Stimulated activated CD8-positive, alpha-beta memory T cell treated with anti-CD3 and anti-CD28 coated beads, Interleukin-15, amount 100 ng/mL, for 1 hour (primary cell): ENCODE data around the gene ST8SIA5.

Source experiments
- DNase-seq: peaks from one replicate; pipeline ENCODE4 v3.0.0-alpha.2; 2020; ENCODE audit warnings: low read depth

Gene ST8SIA5

DNA sequence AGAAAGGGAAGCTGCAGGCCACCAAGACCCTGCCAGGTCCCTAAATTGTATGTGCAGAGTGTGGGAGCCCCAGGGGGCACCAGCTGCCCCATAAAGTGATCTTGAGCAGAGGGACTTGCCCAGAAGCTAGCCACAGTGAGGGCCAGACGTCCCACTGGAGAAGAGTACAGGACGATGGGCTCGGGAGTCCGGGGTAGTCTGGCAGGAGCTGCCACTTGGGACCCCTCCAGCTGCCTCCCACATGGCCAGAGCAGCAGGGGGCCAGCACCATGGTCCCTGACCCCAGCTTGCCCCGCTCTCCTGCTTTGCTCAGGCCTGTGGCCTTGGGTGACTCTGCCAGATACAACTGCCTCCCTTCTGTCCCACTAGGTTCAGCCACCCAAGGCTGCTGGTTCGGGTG, 88.2 kb downstream of the ST8SIA5 start:
- DNase-seq: no peak

- no peak for DNase-seq
Measured at GRCh38 chr18:46668135-46668534, 88.7 kb downstream of the ST8SIA5 start.

DNA sequence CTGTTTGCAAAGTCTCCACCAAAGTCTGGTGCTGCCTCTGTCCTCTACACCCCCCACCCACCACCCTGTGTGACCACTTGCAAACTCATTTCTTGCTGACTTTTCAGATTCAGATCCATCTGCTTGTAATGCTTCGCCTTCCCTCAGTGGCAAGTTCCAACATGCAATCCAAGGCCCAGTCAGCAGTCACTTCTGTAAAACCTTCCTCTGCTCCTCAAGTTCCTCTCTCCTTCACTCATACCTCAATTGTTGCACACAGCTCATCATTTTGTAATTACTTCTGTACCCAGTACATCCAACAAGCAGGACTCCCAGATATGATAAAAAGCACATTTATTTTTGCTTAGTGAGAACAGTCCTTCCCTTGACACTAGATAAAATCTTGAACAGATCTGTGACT, 93.3 kb downstream of the ST8SIA5 start:
- DNase-seq: no peak

DNA sequence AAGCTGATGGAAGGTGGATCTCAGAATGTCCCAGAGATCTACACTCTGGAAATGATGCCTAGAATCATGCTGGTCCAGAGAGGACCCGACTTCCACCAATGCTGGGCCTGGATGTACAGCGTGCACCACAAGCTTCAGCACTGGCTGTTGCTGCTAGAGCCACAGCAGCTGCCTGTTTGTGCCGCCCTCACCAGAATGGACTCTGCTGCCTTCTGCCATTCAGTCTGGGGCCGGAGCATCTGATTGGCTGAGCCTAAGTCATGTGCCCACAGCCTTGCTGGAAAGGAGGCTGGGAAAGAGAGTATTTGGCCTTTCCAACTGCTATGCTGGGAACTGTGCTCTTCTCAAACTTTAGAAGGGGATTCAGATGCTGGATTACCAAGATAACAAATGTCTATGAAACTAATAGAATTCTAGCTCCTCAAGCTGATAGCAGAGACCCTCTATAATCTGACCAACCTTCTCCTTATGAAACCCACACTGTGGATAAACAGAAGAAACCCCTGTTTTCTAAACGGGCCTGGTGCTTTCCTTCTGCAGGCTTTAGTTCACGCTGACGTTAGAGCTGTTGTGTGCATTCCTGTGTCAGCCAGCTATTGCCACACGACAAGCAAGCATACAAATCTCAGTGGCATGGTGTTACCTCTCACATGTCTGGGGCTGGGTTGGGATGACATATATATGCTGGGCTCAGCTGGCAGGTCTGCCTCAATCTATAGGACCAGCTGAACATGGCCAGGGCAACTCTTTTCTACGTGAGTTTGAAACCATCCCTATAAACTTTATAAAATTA, 95.7 kb downstream of the ST8SIA5 start:
- DNase-seq: no peak

DNA sequence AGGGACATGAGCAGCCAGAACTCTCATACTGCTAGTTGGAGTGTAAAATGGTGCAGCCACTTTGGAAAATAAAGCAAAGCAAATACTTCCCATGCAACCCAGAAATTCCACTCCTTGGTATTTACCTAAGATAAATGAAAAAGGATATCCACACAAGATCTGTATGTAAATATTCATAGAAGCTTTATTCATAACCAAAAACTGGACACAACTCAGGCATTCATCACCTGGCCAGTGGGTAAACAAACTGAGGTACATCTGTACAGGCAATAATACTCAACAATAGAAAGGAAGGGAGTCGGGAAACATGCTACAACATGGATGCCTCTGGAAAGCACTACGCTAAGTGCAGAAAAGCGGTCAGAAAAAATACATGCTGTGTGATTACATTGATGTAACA, 97.4 kb downstream of the ST8SIA5 start:
- DNase-seq: no peak

- no peak for DNase-seq
Measured at GRCh38 chr18:46657115-46657955, 99.5 kb downstream of the ST8SIA5 start, which contains the start of gene LOXHD1. Gene LOXHD1, minus strand, starts transcription at chr18:46657220. Its CDS starts 187 bp downstream, at chr18:46657033.

GRCh38 chr18:46656326-46657114, 100.3 kb downstream of the ST8SIA5 start:
- no peak for DNase-seq

DNA sequence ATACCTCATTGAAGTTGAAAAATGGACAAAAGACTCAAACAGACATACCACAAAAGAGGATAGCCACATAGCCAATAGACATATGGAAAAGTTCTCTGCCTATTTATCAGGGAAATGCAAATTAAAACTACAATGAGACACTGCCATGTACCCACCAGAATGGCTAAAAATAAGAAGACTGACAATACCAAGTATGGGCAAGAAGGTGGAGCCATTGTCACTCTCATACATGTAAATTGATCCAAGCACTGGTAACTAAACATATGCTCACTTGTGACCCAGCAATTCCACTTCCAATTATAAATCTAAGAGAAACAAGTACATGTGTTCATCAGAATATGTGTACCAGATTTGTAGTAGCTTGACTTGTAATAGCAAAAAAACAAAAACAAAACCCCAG, 104.5 kb downstream of the ST8SIA5 start:
- no peak for DNase-seq

DNA sequence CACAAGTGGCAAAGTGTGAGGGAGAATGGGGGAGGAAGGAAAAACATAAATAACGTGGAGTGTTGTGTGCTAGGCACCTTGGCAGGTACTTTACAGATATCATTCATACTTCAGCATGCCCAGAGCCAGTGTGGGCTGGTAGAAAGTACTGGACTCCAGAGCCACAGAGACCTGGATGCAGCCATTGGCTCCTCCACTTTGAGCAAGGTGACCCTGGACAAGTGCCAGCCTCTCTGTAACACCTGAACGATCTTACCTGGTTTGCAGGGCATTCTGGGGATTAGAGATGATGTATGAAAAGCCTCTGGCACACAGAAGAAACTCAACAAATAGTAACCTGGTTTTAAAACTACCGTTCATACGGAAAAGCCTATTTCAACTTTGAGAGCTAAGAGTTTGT, 106.2 kb downstream of the ST8SIA5 start:
- no peak for DNase-seq

- DNase-seq: no peak
Measured at GRCh38 chr18:46649071-46649862, 107.6 kb downstream of the ST8SIA5 start.

- no peak for DNase-seq
Measured at GRCh38 chr18:46646468-46646867, 110.4 kb downstream of the ST8SIA5 start.

DNA sequence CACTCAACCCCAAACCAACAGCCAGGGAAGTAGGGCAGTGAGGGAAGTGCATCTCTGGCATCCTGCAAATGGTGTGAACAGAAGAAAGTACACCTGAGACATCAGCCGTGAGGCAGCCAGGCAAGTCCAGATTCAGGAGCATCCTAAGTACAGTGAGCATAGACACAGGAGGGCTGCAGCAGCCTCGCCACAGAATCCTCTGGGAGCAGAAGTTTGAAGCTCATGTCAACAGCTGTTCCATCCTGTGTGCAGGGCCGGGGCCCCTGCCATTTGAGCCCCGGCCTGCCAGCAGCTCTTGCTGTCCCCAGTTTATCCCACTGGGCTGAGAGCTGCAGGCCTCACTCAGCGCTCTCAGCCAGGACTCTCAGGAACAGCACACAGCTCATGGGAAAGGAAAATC, 114.3 kb downstream of the ST8SIA5 start:
- no peak for DNase-seq

DNA sequence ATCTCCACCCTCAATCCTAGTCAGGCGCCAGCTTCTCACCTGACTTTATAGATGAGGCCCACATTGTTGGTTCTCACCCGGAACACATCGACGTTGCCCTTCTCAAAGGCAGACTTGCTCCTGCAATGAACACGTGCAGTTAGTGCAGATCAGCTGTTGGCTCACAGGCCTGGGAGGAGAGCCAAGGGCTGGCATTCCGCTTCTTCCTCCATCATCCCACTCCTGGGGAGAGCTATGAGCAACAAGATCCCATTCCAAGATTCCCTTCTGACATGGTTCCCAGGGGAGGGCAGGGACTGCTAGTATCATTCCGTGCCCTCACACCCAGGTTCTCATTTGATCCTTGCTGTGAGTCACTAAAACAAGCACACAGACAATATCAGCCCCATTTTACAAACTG, 114.9 kb downstream of the ST8SIA5 start:
- no peak for DNase-seq

- DNase-seq: no peak
Measured at GRCh38 chr18:46639386-46639785, 117.5 kb downstream of the ST8SIA5 start.

DNA sequence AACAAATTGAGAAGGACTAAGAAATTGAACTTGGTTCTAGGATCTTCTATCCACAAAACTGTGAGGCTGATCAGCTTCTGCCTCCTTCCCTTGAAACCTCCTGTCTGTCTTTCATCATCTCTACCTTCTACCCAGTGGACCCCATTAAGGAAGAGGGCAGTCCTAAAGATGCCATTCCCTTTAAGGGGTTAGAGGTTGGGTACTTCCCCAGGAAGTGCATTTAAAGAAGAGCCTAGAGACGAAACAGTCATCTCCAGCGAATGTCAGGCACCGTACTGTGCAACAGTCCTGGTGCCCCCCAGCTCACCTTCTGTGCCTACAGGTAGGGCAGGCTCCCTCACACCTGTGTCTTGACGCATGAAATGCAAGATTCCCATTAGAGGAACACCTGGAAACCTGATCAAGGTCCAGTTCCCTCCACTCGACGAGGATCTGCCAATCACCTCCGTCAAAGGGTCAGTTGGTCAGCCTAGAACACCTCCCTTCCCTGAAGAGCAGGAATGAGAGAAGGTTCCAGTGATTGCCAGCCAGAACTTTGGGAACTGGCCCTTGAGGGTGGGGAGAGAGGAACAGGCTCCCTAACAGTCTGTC, 120.7 kb downstream of the ST8SIA5 start:
- DNase-seq: no peak

- no peak for DNase-seq
Measured at GRCh38 chr18:46632401-46633071, 124.3 kb downstream of the ST8SIA5 start.

DNA sequence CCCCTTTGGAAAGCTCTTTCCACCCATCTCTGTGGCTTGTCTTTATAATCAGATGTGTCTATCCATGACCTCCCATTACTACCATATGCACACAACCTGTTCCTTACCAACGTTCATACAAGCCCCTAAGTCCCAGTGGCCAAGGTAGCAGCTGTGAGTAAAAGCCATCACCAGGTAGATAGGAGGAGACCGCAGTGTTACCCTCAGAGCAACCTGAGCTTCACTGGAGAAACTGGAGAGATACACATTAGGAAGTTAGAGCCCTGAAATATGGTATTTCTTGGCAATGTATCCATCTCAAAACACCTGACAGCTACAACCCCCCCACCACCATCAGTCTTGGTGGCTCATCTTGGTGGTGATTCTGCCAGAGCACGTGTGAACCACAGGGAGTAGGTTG, 125.9 kb downstream of the ST8SIA5 start:
- DNase-seq: no peak

DNA sequence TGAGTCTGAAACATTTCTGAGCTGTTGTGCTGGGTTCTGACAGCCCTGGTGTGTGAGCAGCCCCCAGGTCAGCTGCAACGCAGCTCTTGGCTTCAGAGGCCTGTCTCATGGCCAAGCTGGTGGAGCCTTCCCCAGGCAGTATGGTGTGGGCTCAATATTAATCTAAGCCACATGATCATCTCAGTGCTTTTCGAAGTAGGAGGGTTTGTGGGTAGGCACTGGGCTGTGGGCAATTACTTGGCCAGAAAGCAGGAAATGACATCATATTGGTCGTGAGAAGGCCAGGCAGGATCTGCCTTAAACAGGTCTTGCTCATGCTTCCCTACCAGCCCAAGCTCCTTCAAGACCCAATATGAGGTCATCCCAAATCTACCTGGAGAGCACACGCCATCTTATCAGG, 126.7 kb downstream of the ST8SIA5 start:
- no peak for DNase-seq

DNA sequence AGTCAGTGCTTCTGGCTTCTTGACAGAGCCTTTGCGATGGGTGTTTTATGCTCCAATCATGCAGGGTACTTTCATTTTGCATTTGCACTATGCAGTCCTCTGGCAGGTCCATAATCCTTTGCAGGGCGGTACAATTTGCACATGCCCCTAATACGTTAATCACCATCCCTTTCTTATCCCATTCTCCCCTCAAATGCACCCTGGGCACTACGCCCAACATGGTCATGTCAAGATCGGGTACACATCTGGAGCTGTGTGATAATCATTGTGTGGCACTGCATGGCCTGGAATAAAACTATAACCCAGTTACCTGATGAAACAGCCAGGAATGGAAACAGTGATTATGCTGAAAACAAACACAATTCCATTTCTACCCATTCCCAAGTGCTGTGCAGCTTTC, 127.5 kb downstream of the ST8SIA5 start:
- no peak for DNase-seq

GRCh38 chr18:46628206-46628605, 128.6 kb downstream of the ST8SIA5 start:
- DNase-seq: no peak

DNA sequence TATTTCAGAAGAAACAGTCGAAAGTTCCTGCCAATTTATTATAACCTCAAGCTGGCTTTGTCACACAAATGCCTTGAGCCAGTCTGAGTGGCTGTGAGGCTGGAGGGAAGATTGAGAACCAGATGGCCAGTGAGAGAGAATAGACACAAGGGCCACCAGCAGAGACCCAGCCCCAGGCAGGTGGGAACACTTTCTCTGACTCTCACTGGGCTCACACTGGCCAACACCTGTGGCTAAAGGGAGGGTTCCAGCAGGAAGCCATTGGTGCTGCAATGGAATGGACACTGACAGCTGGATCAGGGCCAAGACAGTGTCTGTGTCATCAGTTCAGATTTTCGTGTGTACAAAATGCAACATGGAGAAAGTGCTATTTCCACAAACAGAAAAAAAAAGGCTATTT, 129.7 kb downstream of the ST8SIA5 start:
- DNase-seq: no peak
